ENCODE results near the gene KIF3B.

GRCh38 chr20:32360333-32360634 is 82.8 kb downstream of the KIF3B start:
- TF ChIP-seq CTCF (conservative IDR thresholded peaks at IDR 0.05; ENCODE audit: low read depth, low read length) (no peak), EZH2phosphoT487 (IDR thresholded peaks at IDR 0.05; ENCODE audit: borderline replicate concordance, low read length) (no peak)
